SK-N-SH treated with all-trans-retinoic acid at 6 μM for 48 hours (cell line): ENCODE results near the gene FAM156B.
"Not testable (repeated sequence)": the region's sequence is repeated elsewhere in the genome, so short reads cannot be mapped to it uniquely, and the experiment has no call there.

Experiments used
- CREB5 ChIP-seq: fragments of 250-450 bp; sonication (Bioruptor Pico); IDR thresholded peaks from 2 replicates; pipeline ENCODE4 v1.5.1; 2020; ENCODE audit warnings: low read depth, mild to moderate bottlenecking, moderate library complexity
- CSRNP3 ChIP-seq: fragments of 250-450 bp; sonication (Bioruptor Pico); IDR thresholded peaks from 2 replicates; pipeline ENCODE4 v1.5.1; 2021; ENCODE audit warnings: mild to moderate bottlenecking, moderate library complexity
- GLIS3 ChIP-seq: fragments of 250-450 bp; sonication (Bioruptor Pico); IDR thresholded peaks from 2 replicates; pipeline ENCODE4 v1.5.0; 2020; ENCODE audit warnings: mild to moderate bottlenecking, moderate library complexity
- ISL1 ChIP-seq: fragments of 250-450 bp; sonication (Bioruptor Pico); IDR thresholded peaks from 2 replicates; pipeline ENCODE4 v2.1.2; 2022; ENCODE audit warnings: mild to moderate bottlenecking, moderate library complexity
- PATZ1 ChIP-seq: fragments of 250-450 bp; sonication (Bioruptor Pico); IDR thresholded peaks from 2 replicates; pipeline ENCODE4 v1.8.0; 2020; ENCODE audit warnings: mild to moderate bottlenecking, moderate library complexity, borderline replicate concordance
- POU6F1 ChIP-seq: fragments of 250-450 bp; sonication (Bioruptor Pico); IDR thresholded peaks from 2 replicates; pipeline ENCODE4 v1.8.0; 2021; ENCODE audit warnings: low read depth, mild to moderate bottlenecking, moderate library complexity, borderline replicate concordance
- TOX ChIP-seq: fragments of 250-450 bp; sonication (Bioruptor Pico); IDR thresholded peaks from 2 replicates; pipeline ENCODE4 v1.8.0; 2021; ENCODE audit warnings: mild to moderate bottlenecking, moderate library complexity, borderline replicate concordance
- TSHZ2 ChIP-seq: fragments of 250-450 bp; sonication (Bioruptor Pico); IDR thresholded peaks from 2 replicates; pipeline ENCODE4 v1.5.0; 2020; ENCODE audit warnings: mild to moderate bottlenecking, moderate library complexity
- ZFP30 ChIP-seq: fragments of 450-650 bp; formaldehyde crosslinking; IDR thresholded peaks from 2 replicates; pipeline ENCODE4 v1.5.0; 2022; ENCODE audit warnings: mild to moderate bottlenecking, moderate library complexity
- ZNF70 ChIP-seq: fragments of 450-650 bp; formaldehyde crosslinking; IDR thresholded peaks from 2 replicates; pipeline ENCODE4 v1.5.0; 2020; ENCODE audit warnings: mild to moderate bottlenecking, moderate library complexity

- TF ChIP-seq CSRNP3; PATZ1 (CRISPR knock-in tag); ZFP30; CREB5 (CRISPR knock-in tag); GLIS3; ZNF70 (CRISPR knock-in tag); TSHZ2 (CRISPR knock-in tag); TOX (CRISPR knock-in tag); ISL1; POU6F1 (CRISPR knock-in tag): not testable (repeated sequence)
Observed at GRCh38 chrX:52905531-52905930, 8.4 kb downstream of the FAM156B start.
